GM18505 (cell line): Measurements from ENCODE around the gene PRXL2B.

ENCODE experiments used
- ATAC-seq: cut with Tn5 transposase; IDR thresholded peaks from one replicate; pipeline ENCODE4 v1.9.1; 2021; ENCODE audit not compliant: unreplicated experiment
- POLR2A ChIP-seq: IDR thresholded peaks from 4 replicates; pipeline ENCODE4 v1.6.1; 2011; ENCODE audit warnings: borderline replicate concordance; ENCODE audit not compliant: insufficient read depth, insufficient read length; ENCODE audit errors: extremely low read depth

PRXL2B gene

GRCh38 chr1:2586154-2587070 is at the start of gene PRXL2B:
TSS of gene PRXL2B (plus strand) at chr1:2586777. CDS start at chr1:2586886, 109 bp downstream.
- peak; percentile 58 for ATAC-seq
- peak; percentile 55 for TF ChIP-seq POLR2A

- TF ChIP-seq POLR2A, result no peak
- ATAC-seq, result no peak
Observed at GRCh38 chr1:2537784-2538115, 48.8 kb upstream of the PRXL2B start.

DNA sequence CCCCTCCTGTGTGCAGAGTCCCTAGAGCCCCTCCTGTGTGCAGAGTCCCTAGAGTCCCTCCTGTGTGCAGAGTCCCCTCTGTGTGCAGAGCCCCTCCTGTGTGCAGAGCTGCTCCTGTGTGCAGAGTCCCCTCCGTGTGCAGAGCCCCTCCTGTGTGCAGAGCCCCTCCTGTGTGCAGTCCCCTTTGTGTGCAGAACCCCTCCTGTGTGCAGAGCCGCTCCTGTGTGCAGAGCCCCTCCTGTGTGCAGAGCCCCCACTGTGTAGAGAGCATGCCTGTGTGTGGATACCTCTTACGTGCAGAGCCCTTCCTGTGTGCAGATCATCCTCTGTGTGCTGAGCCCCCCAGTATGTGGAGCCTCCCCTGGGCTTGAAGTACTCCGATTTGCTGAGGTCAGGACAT is 48.2 kb upstream of the PRXL2B start:
- TF ChIP-seq POLR2A, result no peak
- no peak for ATAC-seq

DNA sequence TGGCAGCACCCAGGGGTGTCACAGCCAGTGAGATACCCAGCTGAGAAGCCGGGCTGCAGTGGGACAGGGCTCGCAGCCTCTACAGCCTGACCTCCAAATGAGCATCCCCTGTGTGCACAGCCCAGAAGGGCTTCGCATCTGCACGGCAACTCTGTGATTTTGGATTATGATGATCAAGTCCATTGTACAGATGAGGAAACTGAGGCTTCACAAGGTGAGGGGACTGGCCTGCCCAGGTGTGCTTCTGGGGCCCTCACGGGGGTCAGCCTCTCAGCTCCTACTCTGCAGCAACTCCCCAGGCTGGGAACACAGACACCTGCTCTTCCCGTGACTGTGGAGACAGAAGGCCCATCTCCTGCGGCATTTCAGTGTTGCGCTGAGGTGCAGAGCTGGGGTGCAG is 47.7 kb upstream of the PRXL2B start:
- no peak for ATAC-seq

DNA sequence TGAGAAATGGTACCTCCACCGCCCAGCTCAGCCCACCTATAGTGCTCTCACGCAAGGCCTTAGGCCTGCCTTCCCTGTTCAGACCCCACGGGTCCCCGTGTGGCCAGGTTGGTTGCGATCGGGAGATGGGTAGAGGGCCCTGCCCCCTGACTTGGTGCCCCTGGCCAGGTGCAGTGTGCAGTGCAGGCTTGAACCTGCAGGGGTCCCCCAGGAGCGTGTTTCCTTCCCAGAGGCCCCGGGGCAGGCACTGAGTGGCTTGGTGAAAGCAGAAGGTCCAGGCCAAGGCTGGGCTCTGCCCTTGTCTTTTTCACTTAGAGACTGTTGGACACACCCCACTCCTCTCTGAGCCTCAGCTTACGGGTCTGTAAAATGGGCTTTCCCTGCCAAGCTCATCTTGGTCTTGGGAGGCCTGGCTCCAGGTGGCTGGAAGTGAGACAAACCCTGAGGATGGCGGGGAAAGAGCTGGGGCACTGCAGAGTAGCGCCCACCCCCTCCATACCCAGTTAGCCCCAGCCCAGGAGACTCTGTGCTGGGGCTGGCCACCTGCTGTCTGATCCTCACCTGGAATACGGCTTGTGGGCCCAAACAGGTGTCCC is 47.2 kb upstream of the PRXL2B start:
- TF ChIP-seq POLR2A, result no peak
- no peak for ATAC-seq

More for the DNA sequence above, 47.7 kb upstream of the PRXL2B start:
- TF ChIP-seq POLR2A, result no peak

DNA sequence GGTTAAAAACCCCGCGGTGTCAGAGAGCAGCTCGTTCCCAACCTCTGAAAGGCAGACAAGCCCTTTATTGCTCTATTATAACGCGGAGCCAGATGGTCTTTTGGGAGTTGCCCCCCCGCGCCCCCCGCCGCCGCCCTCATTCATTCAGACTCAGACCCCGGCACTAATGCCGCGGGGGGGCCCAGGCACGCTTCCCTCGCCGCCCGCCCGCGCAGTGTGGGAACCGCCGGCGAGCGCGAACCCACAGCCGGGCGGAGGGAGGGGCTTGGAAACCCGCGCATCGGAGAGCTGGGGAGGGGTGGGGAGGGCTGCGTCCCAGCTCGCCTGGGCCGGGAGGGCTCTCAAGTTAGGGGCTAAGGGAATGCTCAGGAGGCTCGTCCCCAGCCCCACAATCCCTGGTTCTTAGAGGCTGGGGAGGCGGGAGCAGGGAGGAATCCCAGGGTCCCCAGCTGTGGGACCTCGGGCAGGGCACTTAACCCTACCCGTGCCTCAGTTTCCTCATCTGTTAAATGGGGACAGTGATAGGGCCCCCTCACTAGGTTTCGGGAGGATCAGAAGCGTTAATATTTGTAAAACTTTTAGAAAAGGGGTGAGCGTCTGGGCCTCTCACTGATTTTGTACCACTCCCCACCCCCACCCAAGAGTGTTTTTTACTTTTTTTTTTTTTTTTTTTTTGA is 45.6 kb upstream of the PRXL2B start:
- no peak for TF ChIP-seq POLR2A

DNA sequence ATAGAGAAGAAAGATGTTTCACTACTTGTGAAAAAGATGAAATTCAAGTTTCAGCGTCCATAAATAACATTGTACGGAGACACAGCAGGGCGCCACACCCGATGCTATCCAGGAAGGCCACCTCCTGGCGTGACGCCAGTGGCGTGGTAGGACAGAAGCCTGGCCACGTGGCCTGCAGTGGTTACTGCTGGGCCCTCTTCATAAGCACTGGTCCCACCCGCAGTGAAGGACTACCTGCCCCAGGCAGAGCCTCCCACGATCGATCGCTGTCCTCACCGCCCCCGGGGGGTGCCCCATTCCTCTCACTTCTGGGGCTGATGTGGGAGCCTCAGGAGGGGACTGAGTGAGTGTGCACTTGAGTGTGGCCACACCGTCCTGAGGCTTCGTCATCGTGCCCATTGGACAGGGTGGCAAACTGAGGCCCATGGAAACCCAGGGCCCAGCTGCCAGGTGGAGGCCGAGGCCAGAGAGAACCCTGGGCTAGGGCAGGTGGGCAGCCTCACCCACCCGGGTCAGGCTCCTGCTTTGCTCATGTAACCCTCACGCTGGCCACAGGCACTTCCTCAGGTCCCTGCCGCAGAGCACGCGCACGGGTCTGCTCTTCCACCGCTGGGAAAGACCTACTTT is 44.8 kb upstream of the PRXL2B start:
- no peak for TF ChIP-seq POLR2A
- no peak for ATAC-seq

More for the DNA sequence above, 45.6 kb upstream of the PRXL2B start:
- ATAC-seq, result no peak

GRCh38 chr1:2542246-2542915 is 44.2 kb upstream of the PRXL2B start:
- no peak for ATAC-seq
- no peak for TF ChIP-seq POLR2A

GRCh38 chr1:2543543-2544092 is 43.0 kb upstream of the PRXL2B start:
- no peak for TF ChIP-seq POLR2A
- no peak for ATAC-seq

DNA sequence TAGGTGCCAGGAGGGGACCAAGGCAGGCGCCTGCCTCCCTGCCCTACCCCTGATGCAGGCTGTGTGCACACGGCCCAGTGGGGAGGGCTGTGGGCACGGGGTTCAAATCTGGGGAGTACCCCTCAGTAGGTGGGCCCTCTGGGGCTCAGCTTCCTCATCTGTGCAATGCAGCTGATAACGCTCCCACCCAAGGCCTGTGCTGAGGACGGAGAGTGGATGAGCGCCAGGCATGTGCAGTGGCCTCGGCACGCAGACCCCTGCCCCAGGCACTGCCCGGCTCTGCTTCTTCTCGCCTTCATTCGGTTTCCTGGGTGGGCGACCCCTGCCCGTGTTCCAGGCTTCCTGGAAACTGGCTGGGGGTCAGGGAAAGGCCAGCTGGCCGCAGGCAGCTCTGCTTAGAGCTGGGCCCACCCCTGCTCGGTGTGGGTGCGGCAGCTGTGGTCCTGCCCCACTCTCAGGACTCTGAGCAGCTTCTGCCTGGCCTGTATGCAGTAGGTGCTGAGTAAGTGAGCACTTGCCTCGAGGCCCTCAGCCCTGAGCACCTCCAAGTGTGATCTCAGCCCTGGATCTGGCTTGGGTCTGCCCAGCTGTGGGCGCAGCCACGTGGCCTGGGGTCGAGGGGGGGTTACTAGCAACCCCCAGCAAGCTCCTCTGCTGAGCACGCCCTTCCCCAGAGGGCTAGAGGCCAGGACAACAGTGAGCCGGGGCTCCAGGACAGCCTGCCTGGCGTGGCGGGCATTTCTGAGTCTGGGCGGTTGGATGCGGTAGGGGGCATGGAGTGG is 42.3 kb upstream of the PRXL2B start:
- ATAC-seq, result no peak
- TF ChIP-seq POLR2A, result no peak

- no peak for TF ChIP-seq POLR2A
- ATAC-seq, result no peak
Observed at GRCh38 chr1:2544875-2545640, 41.5 kb upstream of the PRXL2B start.
